ENCODE data around the gene CCDC34. TPM values are rescaled to one million over a fixed set of nuclear protein-coding genes. Genes with fewer than 3 reads are reported as not detected.

CCDC34 gene
- total RNA-seq, 1 donor from 2014 or later = 5.6 TPM

GRCh38 chr11:27292637-27293010 lies 70.4 kb downstream of the CCDC34 start:
- Mint-ChIP-seq H3K36me3 (ENCODE audit: low read depth, unreplicated experiment) (peaks cover 8% of the 10 kb centered on the region), H3K4me1 (ENCODE audit: unreplicated experiment) (no peaks in the 10 kb centered on the region), H3K4me3 (ENCODE audit: unreplicated experiment) (no peak overlapping the region), H3K27ac (ENCODE audit: unreplicated experiment) (no peak overlapping the region), H3K9me3 (ENCODE audit: unreplicated experiment) (peaks cover 14% of the 10 kb centered on the region), H3K27me3 (ENCODE audit: unreplicated experiment) (peaks cover 2% of the 10 kb centered on the region)
- TF ChIP-seq CTCF (IDR thresholded peaks at IDR 0.05; ENCODE audit: unreplicated experiment) = no peak
- DNase-seq (ENCODE audit: low spot score) = no peak

- peaks cover 2% of the 10 kb centered on the region for H3K27me3 Mint-ChIP-seq (ENCODE audit: unreplicated experiment)
- TF ChIP-seq CTCF (IDR thresholded peaks at IDR 0.05; ENCODE audit: unreplicated experiment) = no peak
- H3K27ac Mint-ChIP-seq (ENCODE audit: unreplicated experiment) = no peak overlapping the region
- DNase-seq (ENCODE audit: low spot score) = no peak
- H3K36me3 Mint-ChIP-seq (ENCODE audit: low read depth, unreplicated experiment) = peaks cover 8% of the 10 kb centered on the region
- H3K4me3 Mint-ChIP-seq (ENCODE audit: unreplicated experiment) = no peak overlapping the region
- no peaks in the 10 kb centered on the region for H3K4me1 Mint-ChIP-seq (ENCODE audit: unreplicated experiment)
- H3K9me3 Mint-ChIP-seq (ENCODE audit: unreplicated experiment) = peaks cover 14% of the 10 kb centered on the region
Observed at GRCh38 chr11:27291954-27292636, 70.9 kb downstream of the CCDC34 start.

GRCh38 chr11:27291302-27291889 lies 71.6 kb downstream of the CCDC34 start:
- Mint-ChIP-seq H3K4me1 (ENCODE audit: unreplicated experiment) (no peaks in the 10 kb centered on the region), H3K4me3 (ENCODE audit: unreplicated experiment) (no peak overlapping the region), H3K27ac (ENCODE audit: unreplicated experiment) (no peak overlapping the region), H3K27me3 (ENCODE audit: unreplicated experiment) (peaks cover 2% of the 10 kb centered on the region), H3K36me3 (ENCODE audit: low read depth, unreplicated experiment) (peaks cover 8% of the 10 kb centered on the region), H3K9me3 (ENCODE audit: unreplicated experiment) (peaks cover 14% of the 10 kb centered on the region)
- no peak for TF ChIP-seq CTCF (IDR thresholded peaks at IDR 0.05; ENCODE audit: unreplicated experiment)
- no peak for DNase-seq (ENCODE audit: low spot score)

GRCh38 chr11:27290261-27291050 lies 72.6 kb downstream of the CCDC34 start:
- TF ChIP-seq CTCF (IDR thresholded peaks at IDR 0.05; ENCODE audit: unreplicated experiment) = no peak
- Mint-ChIP-seq H3K27ac (ENCODE audit: unreplicated experiment) (no peak overlapping the region), H3K4me1 (ENCODE audit: unreplicated experiment) (no peaks in the 10 kb centered on the region), H3K27me3 (ENCODE audit: unreplicated experiment) (peaks cover 2% of the 10 kb centered on the region), H3K9me3 (ENCODE audit: unreplicated experiment) (peaks cover 14% of the 10 kb centered on the region), H3K4me3 (ENCODE audit: unreplicated experiment) (no peak overlapping the region), H3K36me3 (ENCODE audit: low read depth, unreplicated experiment) (peaks cover 8% of the 10 kb centered on the region)
- DNase-seq (ENCODE audit: low spot score) = no peak

Other genes with a start within 250 kb of the CCDC34 start
- gene LGR4, start 109.6 kb upstream of the CCDC34 start, total RNA-seq (ENCODE audit: unreplicated experiment) = 10.8 TPM
- 17.0 TPM for gene LIN7C, start 143.6 kb upstream of the CCDC34 start, total RNA-seq (ENCODE audit: unreplicated experiment)